GM12878 (cell line): ENCODE results near the gene ARPP21. TPM values are rescaled to one million over a fixed set of nuclear protein-coding genes. Genes with fewer than 3 reads are reported as not detected.

Experiments
- ATAC-seq: fragments of 200-7000 bp; cut with Tn5 transposase; 3 replicates; pipeline ENCODE4 v1.9.1; 2020; ENCODE audit warnings: mild to moderate bottlenecking, moderate library complexity
- BruUV-seq: library from RNA; stranded (reverse); fragments of 400-500 nt; replicated peaks from 2 replicates; lab custom pipeline; 2021; lab: Mats Ljungman, UMichigan
- CTCF ChIA-PET: fragments of 300-600 bp; sonication (Branson Sonifier 250); formaldehyde crosslinking; extraction: SDS; loops from one replicate; lab custom pipeline; 2021; ENCODE audit warnings: inconsistent platforms; lab: Yijun Ruan, JAX
- POLR2A ChIA-PET: fragments of 350-600 bp; formaldehyde crosslinking; extraction: SDS; loops from one replicate; lab custom pipeline; 2021; ENCODE audit warnings: inconsistent platforms; lab: Charles Lee
- RAD21 ChIA-PET: fragments of 300-600 bp; sonication (Branson Sonifier 250); formaldehyde crosslinking; loops from one replicate; lab custom pipeline; 2023; ENCODE audit warnings: antibody characterized with exemption; ENCODE audit not compliant: unreplicated experiment; lab: Charles Lee
- SMC1A ChIA-PET: fragments of 300-600 bp; sonication (Branson Sonifier 250); formaldehyde crosslinking; loops from one replicate; lab custom pipeline; 2023; ENCODE audit not compliant: unreplicated experiment, uncharacterized antibody; lab: Charles Lee
- DNase-seq: peaks from one replicate; pipeline ENCODE4 v3.0.0-alpha.2; 2011; ENCODE audit warnings: low read depth, low spot score
- FAIRE-seq: peaks from 3 replicates; lab custom pipeline; 2011; peaks lifted over from hg19 to GRCh38; lab: Jason Lieb, UNC
- H2AFZ ChIP-seq: 2 replicates; pipeline ENCODE4 v1.6.0; 2011; ENCODE audit warnings: low read depth, low read length, control low read depth; ENCODE audit not compliant: control insufficient read depth
- H3K27ac ChIP-seq: 2 replicates; pipeline ENCODE4 v1.5.1; 2011; ENCODE audit warnings: control low read depth; ENCODE audit not compliant: control insufficient read depth, insufficient read depth
- H3K27me3 ChIP-seq, 2 experiments: replicated peaks in 1 of 2; 2 replicates each; pipeline versions ENCODE4 v1.6.0 to v1.6.1; 2011; ENCODE audit warnings: low read length in 1 of 2; ENCODE audit not compliant: control insufficient read depth in 2 of 2, insufficient read depth in 2 of 2
- H3K36me3 ChIP-seq, 2 experiments: 2 replicates each; pipeline ENCODE4 v1.5.1; 2011; ENCODE audit warnings: low read length in 1 of 2; ENCODE audit not compliant: control insufficient read depth in 2 of 2, insufficient read depth in 2 of 2
- H3K4me1 ChIP-seq: 2 replicates; pipeline ENCODE4 v1.6.1; 2011; ENCODE audit warnings: mild to moderate bottlenecking, low read length, moderate library complexity, mixed read lengths; ENCODE audit not compliant: control insufficient read depth, insufficient read depth
- H3K4me2 ChIP-seq: 2 replicates; pipeline ENCODE4 v1.6.0; 2011; ENCODE audit warnings: control low read depth; ENCODE audit not compliant: control insufficient read depth, insufficient read depth
- H3K4me3 ChIP-seq: fragments of 200-600 bp; sonication (generic); 2 replicates; pipeline ENCODE4 v1.5.1; 2016
- H3K79me2 ChIP-seq: 2 replicates; pipeline ENCODE4 v1.6.0; 2011; ENCODE audit warnings: low read length; ENCODE audit not compliant: control insufficient read depth, insufficient read depth
- H3K9ac ChIP-seq: 2 replicates; pipeline ENCODE4 v1.8.0; 2011; ENCODE audit warnings: low read length, control low read depth, mixed read lengths; ENCODE audit not compliant: control insufficient read depth, insufficient read depth
- H3K9me3 ChIP-seq: replicated peaks from 3 replicates; pipeline ENCODE4 v1.5.1; 2011; ENCODE audit warnings: mild to moderate bottlenecking, low read length; ENCODE audit not compliant: control insufficient read depth, insufficient read depth
- H4K20me1 ChIP-seq: 2 replicates; pipeline ENCODE4 v1.6.0; 2011; ENCODE audit not compliant: control insufficient read depth, insufficient read depth
- BRCA1 ChIP-seq: IDR thresholded peaks from 2 replicates; pipeline ENCODE4 v1.6.1; 2011; ENCODE audit warnings: low read depth, low read length, improper control_type of control experiment
- CBX3 ChIP-seq: fragments of 200-600 bp; sonication (generic); IDR thresholded peaks from 2 replicates; pipeline ENCODE4 v1.6.1; 2016; ENCODE audit warnings: low read depth, borderline replicate concordance
- CEBPB ChIP-seq, 2 experiments: fragments of 150-350 bp in 1 of 2; IDR thresholded peaks; 2 replicates each; pipeline ENCODE4 v1.6.1; 2012 to 2014; ENCODE audit warnings: low read depth in 2 of 2, low read length in 2 of 2, borderline replicate concordance in 1 of 2, inconsistent platforms in 1 of 2
- CREB1 ChIP-seq: IDR thresholded peaks from 2 replicates; pipeline ENCODE4 v1.6.1; 2012; ENCODE audit warnings: low read depth, mild to moderate bottlenecking, inconsistent platforms
- EP300 ChIP-seq, 2 experiments: fragments of 150-350 bp in 1 of 2; IDR thresholded peaks; 2 replicates each; pipeline ENCODE4 v1.6.1; 2011 to 2012; ENCODE audit warnings: low read depth in 2 of 2, low read length in 2 of 2, borderline replicate concordance in 1 of 2, improper control_type of control experiment in 1 of 2, inconsistent platforms in 1 of 2; ENCODE audit not compliant: control insufficient read depth in 1 of 2
- GATAD2B ChIP-seq: fragments of 450-650 bp; conservative IDR thresholded peaks from 2 replicates; pipeline ENCODE4 v1.6.1; 2017; ENCODE audit warnings: low read depth, mild to moderate bottlenecking, moderate library complexity
- JUNB ChIP-seq: IDR thresholded peaks from 2 replicates; pipeline ENCODE4 v1.6.1; 2016; ENCODE audit warnings: antibody characterized with exemption, mild to moderate bottlenecking
- KLF5 ChIP-seq: fragments of 450-650 bp; IDR thresholded peaks from 2 replicates; pipeline ENCODE4 v1.6.1; 2014; ENCODE audit warnings: mild to moderate bottlenecking; ENCODE audit not compliant: partially characterized antibody
- SREBF1 ChIP-seq: IDR thresholded peaks from 2 replicates; pipeline ENCODE4 v1.6.1; 2012; ENCODE audit warnings: mild to moderate bottlenecking, low read length
- TARDBP ChIP-seq: IDR thresholded peaks from 2 replicates; pipeline ENCODE4 v1.6.1; 2016; ENCODE audit warnings: borderline replicate concordance
- ZNF207 ChIP-seq: fragments of 450-650 bp; IDR thresholded peaks from 2 replicates; pipeline ENCODE4 v1.6.1; 2014; ENCODE audit warnings: antibody characterized with exemption, mild to moderate bottlenecking, borderline replicate concordance
- ZSCAN29 ChIP-seq: fragments of 450-650 bp; IDR thresholded peaks from 2 replicates; pipeline ENCODE4 v1.6.1; 2017; ENCODE audit warnings: mild to moderate bottlenecking, moderate library complexity
- ZZZ3 ChIP-seq: IDR thresholded peaks from 2 replicates; pipeline ENCODE4 v1.6.1; 2011; ENCODE audit warnings: low read depth; ENCODE audit not compliant: control insufficient read depth, insufficient read length
- WGBS: methylation state at CpG from one replicate; pipeline ENCODE4 v1.1.6; 2016; ENCODE audit warnings: low lambda C conversion rate; ENCODE audit not compliant: insufficient replicate concordance, insufficient coverage; ENCODE audit errors: missing lambda C conversion rate; 5-methylcytosine and 5-hydroxymethylcytosine counted together
- in situ Hi-C: fragments of 300-500 bp; cut with MboI; formaldehyde crosslinking; loops from 9 replicates; pipeline ENCODE4 v1.14.3; 2018; ENCODE audit warnings: mixed read lengths
- intact Hi-C: fragments of 100-400 bp; cut with micrococcal nuclease; formaldehyde crosslinking; loops from one replicate; pipeline ENCODE4 v1.14.2; 2022; ENCODE audit not compliant: unreplicated experiment
- polyA plus RNA-seq, 11 experiments: library from polyadenylated mRNA; depleted of rRNA in 4 of 11; unstranded in 6 of 11; stranded (reverse) in 5 of 11; fragments of >200 nt; fragmentation: Nextera tagmentation in 4 of 11; fragmentation: Illumina TruSeq in 1 of 11; extraction: Ambion mirVana in 4 of 11; extraction: Trizol in 1 of 11; gene quantifications; 1 replicate in 1 of 11; 2 replicates in 10 of 11; pipeline versions ENCODE4 v1.2.1 to v1.2.3, GENCODE V29; 2011 to 2016; ENCODE audit warnings: inconsistent platforms in 2 of 11, missing spikeins in 2 of 11, low read depth in 1 of 11
- total RNA-seq, 4 experiments: library from RNA; depleted of rRNA in 3 of 4; stranded (reverse); fragments of >200 nt in 3 of 4; fragmentation: Illumina TruSeq in 1 of 4; extraction: Trizol in 1 of 4; gene quantifications; 2 replicates each; pipeline versions ENCODE4 v1.2.1 to v1.2.3, GENCODE V29; 2013 to 2021
- TF ChIP-seq, protein P1 (sequence below): fragments of 450-650 bp; IDR thresholded peaks from 2 replicates; pipeline ENCODE4 v1.6.1; 2017; ENCODE audit warnings: low read depth, mild to moderate bottlenecking, moderate library complexity
- TF ChIP-seq, protein P2 (sequence below): fragments of 450-650 bp; IDR thresholded peaks from 2 replicates; pipeline ENCODE4 v1.6.1; 2016; ENCODE audit warnings: mild to moderate bottlenecking

ARPP21 gene
- total and polyA plus RNA-seq, 10 of the 15 experiments (the other 5 are each of a cell fraction or from before 2014, with no cell fraction given) = not detected

DNA sequence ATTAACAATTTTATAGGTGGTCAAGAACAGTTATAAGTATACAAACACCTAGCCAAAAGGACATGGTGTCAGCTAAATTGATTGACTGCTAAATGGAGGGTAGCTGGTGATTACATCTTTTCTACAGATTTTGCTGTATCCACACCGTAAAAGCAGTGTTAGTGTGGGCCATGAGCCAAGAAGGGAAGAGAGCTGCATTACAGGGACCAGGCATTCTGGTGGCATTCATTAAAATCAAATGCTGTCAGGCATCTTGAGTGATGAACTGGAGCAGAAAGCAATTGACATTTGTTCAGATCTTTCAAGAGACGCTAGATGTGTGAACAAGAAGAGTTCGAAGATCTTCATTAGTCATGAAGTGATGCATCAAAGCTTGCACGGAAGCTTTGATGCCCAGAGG, 177.9 kb downstream of the ARPP21 start:
- Histone ChIP-seq H3K4me2 (no peak overlapping the region), H3K79me2 (no peaks in the 10 kb centered on the region), H3K27ac (no peak overlapping the region), H3K4me3 (no peak overlapping the region), H3K9ac (no peak overlapping the region), H3K27me3 (no peaks in the 10 kb centered on the region), H3K4me1 (no peaks in the 10 kb centered on the region), H3K9me3 (no peaks in the 10 kb centered on the region), H4K20me1 (no peaks in the 10 kb centered on the region), H3K36me3 (no peaks in the 10 kb centered on the region), H2AFZ (no peak overlapping the region)
- FAIRE-seq = no peak
- CTCF ChIA-PET = no interaction called here
- RAD21 ChIA-PET = no interaction called here
- BruUV-seq = no TSS peak
- SMC1A ChIA-PET = no interaction called here
- no peak for DNase-seq
- in situ Hi-C loops (no loop called here), intact Hi-C loops (no loop called here)
- WGBS = 50% methylated on average over 4 of the region's 4 CpGs
- no peak for TF ChIP-seq SREBF1
- TF ChIP-seq JUNB = no peak
- no peak for TF ChIP-seq CEBPB (IDR thresholded peaks at IDR 0.05; ENCODE audit: borderline replicate concordance in 1 of 2, low read depth in 2 of 2, low read length in 2 of 2)
- POLR2A ChIA-PET = interaction anchor here (0.5 kb wide), 1 partner anchor 969 kb away, joined by 3 read pairs; no protein-coding TSS in a partner anchor
- no peak for ATAC-seq

DNA sequence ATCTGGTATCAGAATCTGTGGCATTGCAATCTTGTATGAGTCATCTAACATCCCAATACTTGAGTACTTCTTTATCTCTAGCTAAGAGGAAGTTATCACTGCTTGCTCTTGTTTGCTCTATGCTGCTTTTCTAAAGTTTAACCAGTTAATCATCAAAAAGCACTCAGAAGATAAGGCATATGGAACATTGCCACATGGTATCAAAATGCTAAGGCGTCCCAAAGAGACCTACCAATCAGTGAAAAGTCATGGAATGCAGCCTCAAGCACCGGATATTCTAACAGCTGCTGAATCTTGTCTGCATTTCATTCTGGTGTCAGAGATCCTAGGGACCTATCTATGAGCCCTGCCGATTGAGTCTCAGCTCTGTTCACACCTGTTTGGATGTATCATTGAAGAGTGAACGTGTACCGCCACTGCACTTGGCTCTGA, 192.8 kb downstream of the ARPP21 start:
- intact Hi-C loops = no loop called here
- Histone ChIP-seq H3K79me2 (no peaks in the 10 kb centered on the region), H3K9ac (no peak overlapping the region), H3K36me3 (no peaks in the 10 kb centered on the region), H3K4me3 (no peak overlapping the region), H4K20me1 (no peaks in the 10 kb centered on the region), H3K4me1 (no peaks in the 10 kb centered on the region), H2AFZ (no peak overlapping the region), H3K9me3 (no peaks in the 10 kb centered on the region), H3K4me2 (no peak overlapping the region), H3K27me3 (no peaks in the 10 kb centered on the region), H3K27ac (no peak overlapping the region)
- in situ Hi-C loops = no loop called here
- ATAC-seq (no peak), DNase-seq (no peak), FAIRE-seq (no peak)
- no TSS peak for BruUV-seq
- WGBS = 40% methylated on average over 5 of the region's 5 CpGs
- CTCF ChIA-PET = no interaction called here
- RAD21 ChIA-PET = no interaction called here
- SMC1A ChIA-PET = no interaction called here
- POLR2A ChIA-PET = no interaction called here
- TF ChIP-seq ZSCAN29 = no peak
- no peak for TF ChIP-seq ZNF207
- TF ChIP-seq KLF5 = no peak
- TF ChIP-seq, protein P1, sequence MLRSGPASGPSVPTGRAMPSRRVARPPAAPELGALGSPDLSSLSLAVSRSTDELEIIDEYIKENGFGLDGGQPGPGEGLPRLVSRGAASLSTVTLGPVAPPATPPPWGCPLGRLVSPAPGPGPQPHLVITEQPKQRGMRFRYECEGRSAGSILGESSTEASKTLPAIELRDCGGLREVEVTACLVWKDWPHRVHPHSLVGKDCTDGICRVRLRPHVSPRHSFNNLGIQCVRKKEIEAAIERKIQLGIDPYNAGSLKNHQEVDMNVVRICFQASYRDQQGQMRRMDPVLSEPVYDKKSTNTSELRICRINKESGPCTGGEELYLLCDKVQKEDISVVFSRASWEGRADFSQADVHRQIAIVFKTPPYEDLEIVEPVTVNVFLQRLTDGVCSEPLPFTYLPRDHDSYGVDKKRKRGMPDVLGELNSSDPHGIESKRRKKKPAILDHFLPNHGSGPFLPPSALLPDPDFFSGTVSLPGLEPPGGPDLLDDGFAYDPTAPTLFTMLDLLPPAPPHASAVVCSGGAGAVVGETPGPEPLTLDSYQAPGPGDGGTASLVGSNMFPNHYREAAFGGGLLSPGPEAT = no peak
- TF ChIP-seq CEBPB (IDR thresholded peaks at IDR 0.05; ENCODE audit: borderline replicate concordance in 1 of 2, low read depth in 2 of 2, low read length in 2 of 2) = no peak
- TF ChIP-seq EP300 (IDR thresholded peaks at IDR 0.05; ENCODE audit: borderline replicate concordance in 1 of 2, control insufficient read depth in 1 of 2, low read depth in 2 of 2, low read length in 2 of 2) = no peak
- TF ChIP-seq ZZZ3 = no peak
- no peak for TF ChIP-seq BRCA1
- no peak for TF ChIP-seq TARDBP
- TF ChIP-seq, protein P2, sequence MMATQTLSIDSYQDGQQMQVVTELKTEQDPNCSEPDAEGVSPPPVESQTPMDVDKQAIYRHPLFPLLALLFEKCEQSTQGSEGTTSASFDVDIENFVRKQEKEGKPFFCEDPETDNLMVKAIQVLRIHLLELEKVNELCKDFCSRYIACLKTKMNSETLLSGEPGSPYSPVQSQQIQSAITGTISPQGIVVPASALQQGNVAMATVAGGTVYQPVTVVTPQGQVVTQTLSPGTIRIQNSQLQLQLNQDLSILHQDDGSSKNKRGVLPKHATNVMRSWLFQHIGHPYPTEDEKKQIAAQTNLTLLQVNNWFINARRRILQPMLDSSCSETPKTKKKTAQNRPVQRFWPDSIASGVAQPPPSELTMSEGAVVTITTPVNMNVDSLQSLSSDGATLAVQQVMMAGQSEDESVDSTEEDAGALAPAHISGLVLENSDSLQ = no peak
- no peak for TF ChIP-seq CBX3
- no peak for TF ChIP-seq CREB1
- no peak for TF ChIP-seq GATAD2B
